ENCODE data around the gene TNRC6B.

Gene TNRC6B

GRCh38 chr22:40244586-40244985, 66.9 kb downstream of the TNRC6B start:
- DNase-seq: no peak

- no peak for DNase-seq
Measured at GRCh38 chr22:40247976-40248375, 70.3 kb downstream of the TNRC6B start.

GRCh38 chr22:40249286-40249685, 71.6 kb downstream of the TNRC6B start:
- no peak for DNase-seq

- DNase-seq: no peak
Measured at GRCh38 chr22:40250608-40251007, 72.9 kb downstream of the TNRC6B start.

- no peak for DNase-seq
Measured at GRCh38 chr22:40251106-40251505, 73.4 kb downstream of the TNRC6B start.

GRCh38 chr22:40252146-40252545, 74.4 kb downstream of the TNRC6B start:
- no peak for DNase-seq

- DNase-seq: no peak
Measured at GRCh38 chr22:40256516-40256915, 78.8 kb downstream of the TNRC6B start.

GRCh38 chr22:40258017-40258416, 80.3 kb downstream of the TNRC6B start:
- no peak for DNase-seq

- no peak for DNase-seq
Measured at GRCh38 chr22:40258501-40258915, 80.8 kb downstream of the TNRC6B start.

- DNase-seq: no peak
Measured at GRCh38 chr22:40261783-40262182, 84.1 kb downstream of the TNRC6B start.

- DNase-seq: no peak
Measured at GRCh38 chr22:40263191-40263590, 85.5 kb downstream of the TNRC6B start.

GRCh38 chr22:40265783-40266182, 88.1 kb downstream of the TNRC6B start:
- no peak for DNase-seq

GRCh38 chr22:40270031-40270430, 92.3 kb downstream of the TNRC6B start:
- DNase-seq: no peak

- DNase-seq: no peak
Measured at GRCh38 chr22:40270748-40271373, 93.1 kb downstream of the TNRC6B start.

GRCh38 chr22:40271440-40271839, 93.7 kb downstream of the TNRC6B start:
- DNase-seq: no peak

GRCh38 chr22:40273319-40273718, 95.6 kb downstream of the TNRC6B start:
- no peak for DNase-seq

GRCh38 chr22:40276996-40277823, 99.5 kb downstream of the TNRC6B start:
- DNase-seq: no peak

GRCh38 chr22:40279017-40279416, 101.3 kb downstream of the TNRC6B start:
- DNase-seq: no peak

GRCh38 chr22:40281717-40282116, 104.0 kb downstream of the TNRC6B start:
- DNase-seq: no peak

GRCh38 chr22:40285513-40285912, 107.8 kb downstream of the TNRC6B start:
- DNase-seq: no peak

GRCh38 chr22:40289991-40290459, 112.3 kb downstream of the TNRC6B start:
- no peak for DNase-seq

GRCh38 chr22:40290516-40290915, 112.8 kb downstream of the TNRC6B start:
- DNase-seq: no peak

- DNase-seq: no peak
Measured at GRCh38 chr22:40294696-40295095, 117.0 kb downstream of the TNRC6B start.

GRCh38 chr22:40300316-40300715, 122.6 kb downstream of the TNRC6B start:
- DNase-seq: no peak
